Measurements from ENCODE around the gene MRTFB.

Gene MRTFB

DNA sequence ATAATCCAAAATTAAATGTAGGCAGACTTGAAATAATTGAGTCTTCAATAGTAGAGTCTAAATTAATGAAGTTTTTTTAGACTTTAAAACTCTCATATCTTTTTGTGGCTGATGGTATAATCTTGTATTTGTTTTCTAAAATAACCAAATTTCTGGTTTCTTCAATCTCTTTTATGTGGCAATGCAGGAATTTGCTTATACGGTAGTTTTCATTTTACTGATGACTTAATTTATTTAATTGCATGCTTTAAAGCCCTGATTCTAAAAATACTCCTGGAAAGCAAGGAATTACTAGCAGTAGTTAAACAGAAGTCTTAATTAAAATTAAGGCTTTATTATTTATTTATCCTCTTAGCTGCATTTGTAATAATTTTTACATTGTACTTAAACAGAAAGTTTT, 15.4 kb downstream of the MRTFB start:
- TF ChIP-seq POLR2A (IDR thresholded peaks at IDR 0.05; ENCODE audit: low read length) (no peak), GATA1 (IDR thresholded peaks at IDR 0.05; ENCODE audit: low read depth, low read length) (no peak)
- no peak for DNase-seq

DNA sequence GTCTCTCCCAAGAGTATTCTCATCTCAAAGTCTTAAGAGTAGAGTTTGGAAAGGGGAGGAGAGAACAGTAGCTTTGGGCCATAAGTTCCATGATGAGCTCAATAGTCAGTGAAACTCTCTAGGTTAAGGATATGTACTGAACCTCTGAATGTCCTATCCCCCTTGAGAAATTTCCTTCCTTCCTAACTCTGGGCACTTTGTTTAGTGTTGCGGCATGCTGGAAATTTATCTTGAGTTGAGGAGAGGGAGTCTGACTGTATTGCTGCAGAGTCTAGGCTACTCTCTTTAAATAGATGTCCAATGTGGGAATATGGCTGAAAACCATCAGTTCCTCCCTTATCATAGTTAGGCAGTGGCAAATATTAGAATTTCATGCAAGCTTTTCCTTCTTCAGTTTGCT, 16.1 kb downstream of the MRTFB start:
- DNase-seq: no peak
- TF ChIP-seq GATA1 (IDR thresholded peaks at IDR 0.05; ENCODE audit: low read depth, low read length): no peak
- TF ChIP-seq POLR2A (IDR thresholded peaks at IDR 0.05; ENCODE audit: low read length): no peak

DNA sequence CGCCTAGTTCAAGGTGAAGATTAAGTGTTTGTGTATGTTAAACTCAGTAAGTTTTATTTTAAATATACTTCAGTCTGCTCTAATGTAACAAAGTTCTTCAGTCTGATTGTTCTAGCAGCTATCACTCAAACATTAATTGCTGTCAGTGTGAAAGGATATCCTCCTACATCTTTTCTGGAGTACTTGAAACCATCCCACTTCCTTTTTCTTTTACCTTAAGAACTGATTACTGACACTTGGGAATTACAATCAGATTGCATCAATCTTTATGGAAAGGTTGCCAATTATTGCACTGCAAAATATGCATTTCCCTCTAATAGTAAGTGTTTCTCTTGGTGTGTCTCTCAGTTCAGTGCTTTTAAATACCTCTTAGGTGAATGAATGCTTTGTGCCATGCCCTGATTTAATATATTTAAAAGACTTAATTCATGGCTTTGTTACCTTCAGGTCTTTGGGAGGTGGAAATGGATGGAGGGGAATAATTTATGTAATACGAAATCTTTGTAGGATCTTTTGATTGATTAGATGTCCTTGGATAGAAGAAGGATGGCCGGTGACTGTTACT, 16.6 kb downstream of the MRTFB start:
- TF ChIP-seq POLR2A (IDR thresholded peaks at IDR 0.05; ENCODE audit: low read length) (no peak), GATA1 (IDR thresholded peaks at IDR 0.05; ENCODE audit: low read depth, low read length) (no peak)

DNA sequence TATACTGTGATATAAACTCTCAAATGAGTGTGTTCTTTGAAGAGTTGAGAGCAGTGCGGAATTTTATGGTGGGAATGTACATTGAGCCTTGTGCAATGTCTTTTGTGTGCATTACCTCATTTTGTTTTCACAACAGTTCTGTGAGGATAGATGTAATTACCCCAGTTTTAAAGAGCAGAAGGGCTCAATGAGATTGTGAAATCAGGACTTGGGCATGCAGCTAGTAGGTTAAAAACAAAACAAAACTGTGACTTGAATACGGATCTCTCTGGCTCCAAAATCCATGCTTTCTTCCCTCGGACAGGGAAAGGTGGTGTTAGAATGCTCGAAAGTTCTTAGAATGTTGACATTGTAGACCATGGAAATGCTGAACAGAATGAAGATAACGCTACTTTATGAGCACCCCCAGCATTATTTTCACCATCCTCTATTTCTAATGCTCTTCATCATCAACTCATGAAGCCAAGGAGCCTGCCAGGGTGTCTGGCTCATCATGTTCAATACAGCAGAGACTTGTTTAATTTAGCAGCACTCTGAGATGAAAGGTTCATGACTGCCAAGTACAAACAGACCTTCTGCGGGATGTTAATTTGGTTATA, 17.1 kb downstream of the MRTFB start:
- no peak for DNase-seq
- TF ChIP-seq GATA1 (IDR thresholded peaks at IDR 0.05; ENCODE audit: low read depth, low read length) (no peak), POLR2A (IDR thresholded peaks at IDR 0.05; ENCODE audit: low read length) (no peak)

More for the DNA sequence above, 16.6 kb downstream of the MRTFB start:
- no peak for DNase-seq

DNA sequence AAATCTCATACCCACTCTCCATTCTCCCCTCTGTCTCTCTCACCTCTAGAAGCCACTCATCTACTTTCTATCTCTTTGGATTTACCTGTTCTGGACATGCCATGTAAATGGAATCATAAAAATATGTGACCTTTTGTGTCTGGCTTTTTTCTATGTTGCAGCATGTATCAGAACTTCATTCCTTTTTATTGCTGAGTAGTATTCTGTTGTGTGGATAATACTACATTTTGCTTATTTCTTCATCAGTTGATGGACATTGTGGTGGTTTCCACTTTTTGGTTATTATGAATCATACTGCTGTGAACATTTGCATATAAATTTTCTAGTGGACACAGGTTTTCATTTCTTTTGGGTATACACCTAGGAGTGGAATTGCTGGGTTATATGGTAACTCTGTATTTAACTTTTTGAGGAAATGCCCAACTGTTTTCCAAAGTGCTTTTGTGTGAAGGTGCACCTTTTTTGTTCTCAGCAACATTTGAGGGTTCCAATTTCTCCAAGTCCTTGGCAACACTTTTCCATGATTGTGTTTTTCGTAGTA, 18.2 kb downstream of the MRTFB start:
- TF ChIP-seq GATA1 (IDR thresholded peaks at IDR 0.05; ENCODE audit: low read depth, low read length) (no peak), POLR2A (IDR thresholded peaks at IDR 0.05; ENCODE audit: low read length) (no peak)

DNA sequence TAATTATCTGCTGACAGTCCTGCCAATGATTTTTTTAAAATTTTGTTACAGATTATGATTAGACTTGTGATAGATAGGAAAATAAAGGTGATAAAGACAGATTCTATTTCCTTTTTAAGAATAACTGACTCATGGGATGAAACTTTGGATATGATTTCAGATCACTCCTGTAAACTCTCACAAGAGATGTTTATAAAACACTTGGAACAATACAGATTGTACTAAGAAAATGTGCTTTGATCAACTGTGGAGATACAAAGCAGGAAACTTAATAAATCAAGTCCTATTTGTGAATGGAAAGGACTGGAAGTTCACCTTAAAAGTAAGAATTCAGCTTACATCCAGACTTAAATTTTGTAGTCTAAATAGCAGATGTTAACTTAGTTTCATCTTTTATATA, 21.4 kb downstream of the MRTFB start:
- no peak for DNase-seq
- TF ChIP-seq POLR2A (IDR thresholded peaks at IDR 0.05; ENCODE audit: low read length) (no peak), GATA1 (IDR thresholded peaks at IDR 0.05; ENCODE audit: low read depth, low read length) (no peak)

More for the DNA sequence above, 18.2 kb downstream of the MRTFB start:
- DNase-seq: no peak

DNA sequence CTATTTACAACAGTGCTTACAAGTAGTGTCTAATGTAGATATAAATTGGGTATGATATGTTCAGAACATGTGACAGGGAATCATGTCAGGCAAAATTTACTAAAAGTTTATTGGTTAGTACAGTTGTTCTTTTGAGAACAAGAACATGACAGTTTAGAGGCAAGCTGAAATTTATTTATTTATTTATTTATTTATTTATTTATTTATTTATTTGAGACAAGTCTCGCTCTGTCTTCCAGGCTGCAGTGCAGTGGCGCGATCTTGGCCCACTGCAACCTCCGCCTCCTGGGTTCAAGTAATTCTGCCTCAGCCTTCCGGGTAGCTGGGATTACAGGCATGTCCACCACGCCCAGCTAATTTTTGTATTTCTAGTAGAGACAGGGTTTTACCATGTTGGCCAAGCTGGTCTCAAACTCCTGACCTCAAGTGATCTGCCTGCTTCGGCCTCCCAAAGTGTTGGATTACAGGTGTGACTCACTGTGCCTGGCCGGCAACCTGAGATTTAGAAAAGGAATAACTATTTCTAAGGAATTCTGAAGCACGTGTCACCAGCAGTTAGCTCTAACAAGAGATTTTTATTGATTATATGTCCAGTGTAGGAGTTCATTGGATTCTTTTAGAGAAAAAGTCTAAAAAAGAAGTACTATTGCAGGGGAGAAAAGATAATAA, 24.9 kb downstream of the MRTFB start:
- no peak for DNase-seq
- TF ChIP-seq GATA1 (IDR thresholded peaks at IDR 0.05; ENCODE audit: low read depth, low read length): no peak
- TF ChIP-seq POLR2A (IDR thresholded peaks at IDR 0.05; ENCODE audit: low read length): no peak

DNA sequence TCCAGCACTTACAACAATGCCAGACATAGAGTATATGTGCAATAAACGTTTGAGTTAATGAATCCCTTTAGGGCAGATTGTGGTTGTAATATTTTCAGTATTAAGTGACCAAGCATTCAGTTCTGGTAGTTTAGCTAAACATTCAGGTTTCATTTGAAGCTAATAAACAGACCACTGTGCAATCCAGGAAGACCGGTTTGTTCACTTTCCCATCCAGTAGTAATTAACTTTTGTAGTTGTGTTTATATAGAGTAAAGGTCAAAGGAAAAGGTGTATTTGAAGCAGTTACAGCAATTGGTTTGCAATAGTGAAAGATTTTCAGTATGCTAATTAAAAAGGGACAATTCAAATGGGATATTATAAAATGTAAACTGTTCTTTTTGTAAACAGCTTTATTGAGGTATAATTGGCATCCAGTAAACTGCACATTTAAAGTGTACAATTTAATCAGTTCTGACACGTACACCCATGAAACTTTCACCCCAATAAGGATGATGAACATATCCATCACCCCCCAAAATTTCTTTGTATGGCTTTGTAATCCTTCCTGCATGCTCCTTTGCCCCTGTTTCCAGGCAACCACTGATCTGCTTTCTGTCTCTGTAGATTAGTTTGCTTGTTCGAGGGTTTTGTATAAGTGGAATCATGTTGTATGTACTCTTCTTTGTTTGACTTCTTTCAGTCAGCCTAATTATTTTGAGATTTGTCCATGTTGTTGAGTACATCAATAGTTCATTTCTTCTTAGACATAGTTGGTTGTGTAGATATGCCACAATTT, 26.3 kb downstream of the MRTFB start:
- TF ChIP-seq GATA1 (IDR thresholded peaks at IDR 0.05; ENCODE audit: low read depth, low read length): no peak
- no peak for TF ChIP-seq POLR2A (IDR thresholded peaks at IDR 0.05; ENCODE audit: low read length)

DNA sequence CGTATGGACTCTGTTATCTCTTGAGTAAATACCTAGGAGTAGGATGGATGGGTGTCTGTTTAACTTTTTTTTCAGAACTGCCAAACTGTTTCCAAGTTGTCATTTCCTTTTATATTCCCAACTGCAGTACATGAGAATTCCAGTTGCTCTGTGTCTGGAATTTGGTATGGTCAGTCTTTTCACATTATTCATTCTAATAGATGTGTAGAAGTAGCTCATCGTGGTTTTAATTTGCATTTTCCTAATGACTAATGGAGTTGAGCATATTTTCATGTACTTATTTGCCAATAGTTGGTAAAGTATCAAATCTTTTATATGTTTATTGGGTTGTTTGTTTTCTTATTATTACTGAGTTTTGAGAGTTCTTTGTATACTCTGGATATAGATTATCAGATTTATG, 27.0 kb downstream of the MRTFB start:
- DNase-seq: no peak
- no peak for TF ChIP-seq POLR2A (IDR thresholded peaks at IDR 0.05; ENCODE audit: low read length)
- no peak for TF ChIP-seq GATA1 (IDR thresholded peaks at IDR 0.05; ENCODE audit: low read depth, low read length)

More for the DNA sequence above, 26.3 kb downstream of the MRTFB start:
- no peak for DNase-seq

DNA sequence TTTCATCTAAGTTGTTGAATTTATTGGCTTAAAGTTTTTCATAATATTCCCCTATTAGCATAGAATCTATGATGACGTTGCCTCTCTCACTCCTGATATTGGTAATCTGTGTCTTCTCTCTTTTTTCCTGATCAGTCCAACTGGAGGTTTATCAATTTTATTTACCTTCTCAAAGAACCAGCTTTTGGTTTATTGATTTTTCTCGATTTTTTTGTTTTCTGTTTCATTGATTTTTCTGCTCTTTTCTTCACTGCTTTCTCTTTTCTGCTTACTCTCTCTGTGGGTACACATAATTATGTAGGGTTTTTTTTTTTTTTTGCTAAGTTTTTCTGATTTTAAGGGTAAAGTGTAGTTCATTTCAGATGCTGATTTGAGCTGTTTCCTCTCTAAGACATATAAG, 29.7 kb downstream of the MRTFB start:
- DNase-seq: no peak
- no peak for TF ChIP-seq POLR2A (IDR thresholded peaks at IDR 0.05; ENCODE audit: low read length)
- TF ChIP-seq GATA1 (IDR thresholded peaks at IDR 0.05; ENCODE audit: low read depth, low read length): no peak

DNA sequence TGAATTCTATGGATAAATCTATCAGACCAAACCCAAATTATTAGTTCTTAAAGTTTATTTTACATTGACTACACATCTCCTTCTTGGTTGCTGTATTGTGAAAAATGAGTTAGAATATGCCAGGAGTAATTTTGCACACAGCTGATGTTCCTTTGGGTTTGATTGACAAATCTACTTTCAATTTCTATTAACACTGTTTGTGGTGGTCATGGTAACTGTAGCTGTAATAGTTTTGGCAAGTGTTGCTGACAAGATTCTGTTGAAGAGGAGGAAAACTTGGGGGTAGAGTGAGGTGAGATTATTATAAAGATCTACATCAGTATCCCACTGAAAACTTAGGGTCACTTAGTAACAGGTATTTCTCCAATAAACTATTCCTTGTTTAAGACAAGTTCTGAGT, 30.3 kb downstream of the MRTFB start:
- no peak for DNase-seq

DNA sequence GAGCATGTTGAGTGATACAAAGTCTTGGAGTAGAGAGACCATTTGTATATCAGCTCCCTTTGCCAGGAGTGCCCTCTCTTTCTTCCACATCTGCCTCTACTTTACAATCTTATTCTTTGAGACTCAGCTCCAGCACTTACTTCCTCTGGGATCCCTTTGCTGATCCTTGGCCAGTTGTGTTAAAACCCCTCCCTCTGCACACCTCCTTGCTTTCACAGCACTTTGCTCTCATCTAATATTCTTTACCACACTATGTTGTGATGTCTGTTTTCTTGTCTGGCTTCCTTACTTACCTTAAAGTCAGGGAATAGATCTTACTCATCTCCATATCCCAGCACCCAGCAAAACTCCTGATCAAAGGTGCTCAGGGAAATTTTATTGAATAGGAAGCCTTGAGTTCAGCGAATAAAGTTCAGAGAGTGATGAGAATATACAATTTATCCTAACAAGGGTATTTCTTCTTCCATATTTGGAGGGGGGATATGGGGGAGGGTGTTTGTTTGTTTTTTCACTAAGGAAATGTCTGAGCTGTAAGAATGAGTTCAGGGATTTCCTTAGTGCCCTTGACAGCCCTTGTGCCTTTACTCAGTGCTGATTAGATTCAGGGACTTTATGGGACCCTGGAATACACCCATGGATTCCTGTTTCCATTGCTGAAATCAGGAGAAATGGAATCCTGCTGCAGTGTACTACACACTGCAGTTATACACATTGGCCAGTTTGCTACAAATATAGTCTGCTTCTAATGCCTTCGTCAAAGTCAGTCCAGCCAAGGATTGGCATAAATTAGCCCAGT, 32.0 kb downstream of the MRTFB start:
- no peak for DNase-seq
- no peak for TF ChIP-seq GATA1 (IDR thresholded peaks at IDR 0.05; ENCODE audit: low read depth, low read length)
- no peak for TF ChIP-seq POLR2A (IDR thresholded peaks at IDR 0.05; ENCODE audit: low read length)

More for the DNA sequence above, 30.3 kb downstream of the MRTFB start:
- TF ChIP-seq GATA1 (IDR thresholded peaks at IDR 0.05; ENCODE audit: low read depth, low read length): no peak
- TF ChIP-seq POLR2A (IDR thresholded peaks at IDR 0.05; ENCODE audit: low read length): no peak

DNA sequence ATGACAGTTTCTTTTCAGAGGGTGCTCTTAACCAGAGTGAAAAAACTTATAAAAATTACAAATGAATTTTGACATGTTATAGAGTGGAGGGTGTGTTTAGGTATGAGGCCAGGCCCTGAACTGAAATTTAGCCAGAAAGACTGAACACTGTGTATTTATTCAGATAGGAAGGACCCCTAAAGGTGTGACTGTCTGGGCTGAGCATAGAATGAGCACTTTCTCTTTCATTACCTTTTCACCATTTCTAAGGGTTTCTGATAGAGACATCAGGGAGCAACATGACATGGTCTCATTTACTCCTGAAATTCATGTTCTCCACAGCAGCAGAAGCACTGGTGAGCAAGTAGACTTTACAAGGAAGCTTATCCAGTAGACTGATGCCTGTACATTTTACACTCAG, 32.9 kb downstream of the MRTFB start:
- DNase-seq: no peak
- TF ChIP-seq POLR2A (IDR thresholded peaks at IDR 0.05; ENCODE audit: low read length) (no peak), GATA1 (IDR thresholded peaks at IDR 0.05; ENCODE audit: low read depth, low read length) (no peak)

All from erythroblast (primary cell).